BLaER1 treated with 17β-estradiol and CSF1 and Interleukin-3, amounts not matched to agents 10 nM and 100 nM (cell line): ENCODE data around the gene MAPKAPK3.

Source experiments
- H3K27ac ChIP-seq, 11 experiments: shearing (Covaris generic); formaldehyde crosslinking; 2 replicates each; pipeline ENCODE4 v1.8.1; 2022
- H3K27me3 ChIP-seq, 11 experiments: shearing (Covaris generic); formaldehyde crosslinking; 2 replicates each; pipeline ENCODE4 v1.8.1; 2022
- H3K36me3 ChIP-seq, 11 experiments: shearing (Covaris generic); formaldehyde crosslinking; 2 replicates each; pipeline ENCODE4 v1.8.1; 2022
- H3K4me1 ChIP-seq, 10 experiments: shearing (Covaris generic); formaldehyde crosslinking; 2 replicates each; pipeline ENCODE4 v1.8.1; 2022
- H3K4me2 ChIP-seq, 11 experiments: shearing (Covaris generic); formaldehyde crosslinking; 2 replicates each; pipeline ENCODE4 v1.8.1; 2022
- H3K4me3 ChIP-seq, 10 experiments: shearing (Covaris generic); formaldehyde crosslinking; 2 replicates each; pipeline ENCODE4 v1.8.1; 2022
- H3K9ac ChIP-seq, 11 experiments: shearing (Covaris generic); formaldehyde crosslinking; 2 replicates each; pipeline ENCODE4 v1.8.1; 2022
- H3K9me3 ChIP-seq, 11 experiments: shearing (Covaris generic); formaldehyde crosslinking; replicated peaks in 1 of 11; 2 replicates each; pipeline ENCODE4 v1.8.1; 2022
- H4K20me1 ChIP-seq, 11 experiments: shearing (Covaris generic); formaldehyde crosslinking; 2 replicates each; pipeline ENCODE4 v1.8.1; 2022
- Cebpa-rat ChIP-seq, 11 experiments: shearing (Covaris generic); IDR thresholded peaks; 2 replicates each; pipeline ENCODE4 v1.8.1; 2022

MAPKAPK3 gene

DNA sequence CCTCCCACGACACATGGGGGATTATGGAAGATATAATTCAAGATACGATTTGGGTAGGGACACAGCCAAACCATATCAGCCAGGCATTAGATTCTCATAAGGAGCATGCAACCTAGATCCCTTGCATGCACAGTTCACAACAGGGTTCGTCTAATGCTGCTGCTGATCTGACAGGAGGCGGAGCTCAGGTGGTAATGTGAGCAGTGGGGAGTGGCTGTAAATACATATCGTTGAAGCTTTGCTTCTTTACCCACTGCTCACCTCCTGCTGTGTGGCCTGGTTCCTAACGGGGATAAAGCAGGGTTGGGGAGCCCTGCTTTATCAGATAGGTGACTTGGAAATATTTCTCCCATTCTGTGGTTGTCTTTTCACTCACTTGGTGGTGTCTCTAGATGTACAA is 72.6 kb downstream of the MAPKAPK3 start:
- H3K9me3 ChIP-seq, result peaks cover 0 to 18% (median 0%) of the 10 kb centered on the region in 11 experiments; a peak in 3 of 22 replicates
- no peak overlapping the region for H3K4me2 ChIP-seq
- no peak for TF ChIP-seq Cebpa-rat (IDR thresholded peaks at IDR 0.05)
- H3K4me3 ChIP-seq, result no peak overlapping the region
- no peaks in the 10 kb centered on the region for H4K20me1 ChIP-seq
- no peak overlapping the region for H3K9ac ChIP-seq
- H3K27me3 ChIP-seq, result no peaks in the 10 kb centered on the region
- H3K4me1 ChIP-seq, result no peaks in the 10 kb centered on the region
- no peaks in the 10 kb centered on the region for H3K36me3 ChIP-seq
- no peak overlapping the region for H3K27ac ChIP-seq

DNA sequence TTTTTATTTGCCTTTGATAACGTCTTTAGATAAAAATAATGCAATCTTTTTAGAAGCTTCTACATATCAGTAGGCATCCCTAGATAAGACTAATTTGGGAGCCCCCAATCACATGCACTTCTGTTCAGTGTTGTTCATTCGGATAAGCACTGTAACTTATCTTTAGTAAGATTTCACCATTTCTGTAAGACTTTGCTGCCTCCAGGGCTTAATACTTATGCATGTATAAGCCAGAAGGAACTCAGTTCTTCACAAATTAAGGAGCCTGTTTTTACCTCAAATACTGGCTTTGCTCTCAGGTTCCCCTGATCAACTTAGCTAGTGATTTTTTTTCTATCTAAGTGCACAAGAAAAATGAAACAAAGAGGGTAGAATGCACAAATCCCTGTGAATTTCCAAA is 78.1 kb downstream of the MAPKAPK3 start:
- Histone ChIP-seq H3K27ac (no peak overlapping the region), H3K4me1 (no peaks in the 10 kb centered on the region), H3K36me3 (no peaks in the 10 kb centered on the region), H3K27me3 (no peaks in the 10 kb centered on the region), H3K4me3 (no peak overlapping the region), H3K4me2 (no peak overlapping the region), H4K20me1 (no peaks in the 10 kb centered on the region), H3K9ac (no peak overlapping the region), H3K9me3 (peaks cover 13 to 34% (median 22%) of the 10 kb centered on the region in 11 experiments)
- no peak for TF ChIP-seq Cebpa-rat (IDR thresholded peaks at IDR 0.05)

GRCh38 chr3:50696276-50696675 is 79.3 kb downstream of the MAPKAPK3 start:
- Histone ChIP-seq H4K20me1 (no peaks in the 10 kb centered on the region), H3K27me3 (no peaks in the 10 kb centered on the region), H3K9ac (no peak overlapping the region), H3K9me3 (peaks cover 13 to 35% (median 22%) of the 10 kb centered on the region in 11 experiments), H3K4me2 (no peak overlapping the region), H3K27ac (no peak overlapping the region), H3K36me3 (no peaks in the 10 kb centered on the region), H3K4me1 (no peaks in the 10 kb centered on the region), H3K4me3 (no peak overlapping the region)
- TF ChIP-seq Cebpa-rat (IDR thresholded peaks at IDR 0.05), result no peak

- H4K20me1 ChIP-seq, result no peaks in the 10 kb centered on the region
- TF ChIP-seq Cebpa-rat (IDR thresholded peaks at IDR 0.05), result no peak
- H3K27ac ChIP-seq, result no peak overlapping the region
- no peak overlapping the region for H3K9ac ChIP-seq
- no peak overlapping the region for H3K4me2 ChIP-seq
- no peaks in the 10 kb centered on the region for H3K4me1 ChIP-seq
- H3K36me3 ChIP-seq, result no peaks in the 10 kb centered on the region
- H3K9me3 ChIP-seq, result peaks cover 13 to 44% (median 32%) of the 10 kb centered on the region in 11 experiments
- no peaks in the 10 kb centered on the region for H3K27me3 ChIP-seq
- no peak overlapping the region for H3K4me3 ChIP-seq
Measured at GRCh38 chr3:50698269-50698668, 81.3 kb downstream of the MAPKAPK3 start.
